ENCODE results near the gene ZNF700. TPM values are rescaled to one million over a fixed set of nuclear protein-coding genes. Genes with fewer than 3 reads are reported as not detected.
A peak's percentile ranks its signal among the peaks of the same experiment; 100 is the strongest.
"Not testable (repeated sequence)": the region's sequence is repeated elsewhere in the genome, so short reads cannot be mapped to it uniquely, and the experiment has no call there.

ZNF700 gene
- 10 to 100 TPM; 14.9 to 18.6 (median 17.7) TPM for total RNA-seq

DNA sequence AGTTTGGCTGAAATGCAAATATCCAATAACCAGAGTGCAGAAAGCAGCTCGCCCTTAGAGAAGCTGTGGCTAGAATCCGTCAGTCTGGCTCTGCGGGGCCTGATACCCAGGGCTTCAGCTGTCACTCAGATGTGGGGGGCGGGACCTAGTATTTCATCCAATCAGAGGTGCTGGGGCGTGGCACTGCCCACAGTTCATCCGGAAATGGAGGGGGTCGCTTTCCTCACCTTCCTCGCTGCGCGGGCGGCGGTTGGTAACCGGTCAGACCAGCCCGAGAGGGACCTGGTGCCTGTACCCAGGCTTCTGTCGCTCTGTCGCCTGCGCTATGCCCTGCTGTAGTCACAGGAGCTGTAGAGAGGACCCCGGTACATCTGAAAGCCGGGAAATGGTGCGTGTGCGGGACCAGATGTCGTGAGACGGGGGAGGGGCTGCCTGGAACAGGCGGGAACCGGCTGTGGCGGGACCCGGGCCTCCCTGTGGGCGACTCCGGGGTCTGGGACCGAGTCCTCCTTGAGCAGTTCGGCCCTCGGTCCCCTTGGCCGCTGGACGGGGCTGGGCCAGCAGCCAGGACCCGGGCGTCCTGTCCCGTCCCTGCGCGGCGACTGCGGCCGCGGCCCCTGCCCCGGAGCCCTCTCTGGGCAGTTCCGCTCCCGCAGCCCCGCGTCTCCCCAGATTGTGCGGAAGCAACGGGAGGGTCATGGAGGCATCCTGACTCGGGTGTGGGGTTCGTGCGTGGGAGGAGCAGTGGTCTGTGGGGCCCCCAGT lies at the start of gene ZNF700:
TSS of gene ZNF700 (plus strand) at position 222 of the 765 bp plus-strand sequence. CDS start at position 326, 104 bp downstream.
- no peaks in the 10 kb centered on the region for H3K9me3 ChIP-seq
- peak within 1 kb of the TSS; percentile 83 to 97 (median 91) for H3K4me3 ChIP-seq
- H3K36me3 ChIP-seq: peaks cover 0 to 7% (median 0%) of the 10 kb centered on the region in 3 donors
- 0% methylated on average over 27 to 45 of the region's 53 CpGs for WGBS, 2 donors
- H3K27me3 ChIP-seq: no peaks in the 10 kb centered on the region
- TF ChIP-seq CTCF (IDR thresholded peaks at IDR 0.05) (no peak), EP300 (IDR thresholded peaks at IDR 0.05) (peak in 1 of 2 donors; percentile 90), POLR2A (IDR thresholded peaks at IDR 0.05) (peak; percentile 60 to 81)
- H3K27ac ChIP-seq: peak within 1 kb of the TSS; percentile 81 to 98 (median 98)
- peak; percentile 96 to 99 for DNase-seq (ENCODE audit: low spot score in 2 of 2)
- peaks cover 0 to 26% (median 13%) of the 10 kb centered on the region in 4 donors for H3K4me1 ChIP-seq

DNA sequence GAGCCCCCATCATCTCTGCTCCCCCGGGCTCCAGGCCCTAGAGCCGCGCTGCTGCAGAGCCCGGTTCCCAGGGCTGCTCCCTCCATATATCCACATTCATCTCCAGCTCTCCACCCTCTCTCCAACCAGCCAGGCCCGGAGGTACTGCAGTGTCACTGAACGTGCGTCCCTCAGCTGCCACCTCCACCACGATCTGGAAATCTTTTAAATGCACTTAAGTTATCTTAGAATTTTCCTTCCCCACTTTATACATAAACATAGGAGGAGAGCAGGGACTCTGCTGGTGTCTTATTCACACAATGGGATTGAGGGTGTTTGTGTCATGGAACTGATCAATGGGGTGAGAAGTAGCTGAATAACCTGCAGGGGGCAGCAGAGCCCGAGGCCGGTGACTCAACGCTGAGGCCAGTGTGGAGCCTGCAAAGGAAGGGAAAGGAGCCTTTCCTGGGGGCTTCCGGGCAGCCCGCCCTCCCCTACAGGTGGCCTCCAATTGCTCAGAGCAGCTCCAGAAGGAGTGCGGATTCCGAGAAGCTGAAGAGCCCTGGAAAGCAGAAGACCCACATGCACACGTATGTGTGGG lies 45.1 kb upstream of the ZNF700 start:
- H3K4me3 ChIP-seq; H3K27me3 ChIP-seq; H3K27ac ChIP-seq; H3K4me1 ChIP-seq; DNase-seq (ENCODE audit: low spot score in 2 of 2); H3K36me3 ChIP-seq: not testable (repeated sequence)
- WGBS, 2 donors: 76% methylated on average over 16 of the region's 16 CpGs
- peak in 2 of 5 experiments; percentile 16 to 30 for TF ChIP-seq CTCF (IDR thresholded peaks at IDR 0.05)
- peaks cover 0 to 16% (median 0%) of the 10 kb centered on the region in 4 donors for H3K9me3 ChIP-seq

- Histone ChIP-seq H3K9me3 (peaks cover 0 to 15% (median 0%) of the 10 kb centered on the region in 4 donors), H3K4me3 (no peak overlapping the region)
- DNase-seq (ENCODE audit: low spot score in 2 of 2): no peak
Observed at GRCh38 chr19:11880598-11880997, 44.3 kb upstream of the ZNF700 start.

DNA sequence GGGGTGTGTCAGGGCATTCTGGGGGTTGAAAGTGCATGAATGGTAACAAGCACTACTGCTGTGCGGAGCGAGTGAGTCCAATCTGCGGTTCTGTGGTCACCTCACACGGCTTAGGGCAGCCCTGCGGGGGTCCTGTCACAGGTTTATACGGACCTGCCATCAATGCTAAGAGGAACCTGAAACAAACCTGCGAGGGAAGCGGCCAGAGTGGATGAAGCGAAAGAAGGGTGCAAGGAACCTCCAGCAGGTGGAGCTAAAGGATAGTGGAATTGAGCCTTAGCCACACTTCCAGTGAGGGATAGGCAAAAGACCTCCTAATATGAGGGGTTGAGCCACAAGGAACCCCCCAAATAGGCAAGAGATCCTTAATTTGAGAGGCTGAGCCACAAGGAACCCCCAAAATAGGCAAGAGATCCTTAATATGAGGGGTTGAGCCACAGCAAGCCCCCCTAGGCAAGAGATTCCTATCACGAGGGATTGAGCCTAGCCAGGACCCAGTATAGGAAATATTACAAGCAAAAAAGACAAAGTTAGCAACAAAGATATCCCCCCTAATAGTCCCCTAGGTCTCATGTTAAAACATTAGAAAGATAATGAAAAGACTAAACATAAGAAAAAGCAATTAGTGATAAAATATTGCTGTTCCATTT lies 43.6 kb upstream of the ZNF700 start:
- Histone ChIP-seq H3K4me1 (no peaks in the 10 kb centered on the region), H3K36me3 (no peaks in the 10 kb centered on the region), H3K27ac (no peak overlapping the region), H3K9me3 (peaks cover 0 to 10% (median 0%) of the 10 kb centered on the region in 4 donors), H3K27me3 (no peaks in the 10 kb centered on the region), H3K4me3 (no peak overlapping the region)
- no peak for TF ChIP-seq EP300 (IDR thresholded peaks at IDR 0.05)
- peak; percentile 50 to 80 (median 63) for TF ChIP-seq CTCF (IDR thresholded peaks at IDR 0.05)
- TF ChIP-seq POLR2A (IDR thresholded peaks at IDR 0.05): no peak
- WGBS, 2 donors: 12 to 16% methylated on average over 10 of the region's 10 CpGs
- peak in 1 of 2 donors; percentile 67 for DNase-seq (ENCODE audit: low spot score in 2 of 2)

More at GRCh38 chr19:11880598-11880997, 44.3 kb upstream of the ZNF700 start:
- H3K4me1 ChIP-seq: no peaks in the 10 kb centered on the region
- H3K27me3 ChIP-seq: no peaks in the 10 kb centered on the region
- H3K27ac ChIP-seq: no peak overlapping the region
- H3K36me3 ChIP-seq: no peaks in the 10 kb centered on the region
- WGBS, 2 donors: 93 to 97% methylated on average over 12 of the region's 12 CpGs
- TF ChIP-seq POLR2A (IDR thresholded peaks at IDR 0.05): no peak

- no peak for TF ChIP-seq CTCF (IDR thresholded peaks at IDR 0.05)
- TF ChIP-seq EP300 (IDR thresholded peaks at IDR 0.05): no peak
- no peak for TF ChIP-seq POLR2A (IDR thresholded peaks at IDR 0.05)
- Histone ChIP-seq H3K36me3 (no peaks in the 10 kb centered on the region), H3K27ac (no peak overlapping the region), H3K4me1 (peaks cover 0 to 6% (median 2%) of the 10 kb centered on the region in 4 donors), H3K9me3 (peaks cover 0 to 10% (median 0%) of the 10 kb centered on the region in 4 donors), H3K27me3 (no peaks in the 10 kb centered on the region), H3K4me3 (no peak overlapping the region)
- WGBS, 2 donors: 70 to 71% methylated on average over 2 of the region's 2 CpGs
- DNase-seq (ENCODE audit: low spot score in 2 of 2): no peak
Observed at GRCh38 chr19:11882606-11883005, 42.3 kb upstream of the ZNF700 start.

Data from tibial nerve (tissue), 4 donors.